Measurements from ENCODE around the gene RALY. TPM values are rescaled to one million over a fixed set of nuclear protein-coding genes. Genes with fewer than 3 reads are reported as not detected.

RALY gene
- total RNA-seq, 2 experiments from 2014 or later = 136 to 163 TPM

DNA sequence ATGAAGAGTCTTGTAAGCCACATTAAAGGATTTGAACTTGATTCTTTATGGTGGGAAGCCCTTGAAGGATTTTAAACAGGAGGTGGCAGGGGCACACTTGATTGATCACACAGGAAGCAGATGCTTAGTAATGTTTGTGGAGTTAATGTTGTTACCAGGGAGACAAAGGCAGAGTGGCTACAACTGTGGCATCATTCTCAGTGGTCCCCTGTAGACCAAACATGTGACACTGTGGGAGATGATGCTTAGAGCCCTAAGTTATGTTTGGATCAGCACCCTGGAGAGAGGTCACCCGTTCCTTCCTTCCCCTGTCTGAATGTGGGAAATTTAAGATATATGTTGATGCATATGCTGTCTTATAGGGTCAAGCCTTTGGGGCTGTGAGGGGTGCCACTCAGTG lies 65.1 kb downstream of the RALY start:
- Histone ChIP-seq H3K4me3 (ENCODE audit: low read depth, low read length, poor library complexity, severe bottlenecking) (no peak overlapping the region), H3K79me2 (ENCODE audit: insufficient read depth, low read depth, low read length) (peaks cover 64% of the 10 kb centered on the region; the same call in 1 of the 2 replicates), H3K4me2 (ENCODE audit: low read length) (peak overlapping the region; percentile 39), H3K9me2 (ENCODE audit: insufficient read depth, low read length) (no peaks in the 10 kb centered on the region), H4K20me1 (ENCODE audit: insufficient read depth, low read length) (peaks cover 8% of the 10 kb centered on the region; the same call in 1 of the 2 replicates), H3K27ac (ENCODE audit: low read depth, low read length, poor library complexity, severe bottlenecking) (no peak overlapping the region), H3K36me3 (ENCODE audit: insufficient read depth, low read length) (peaks cover 55% of the 10 kb centered on the region), H2AFZ (ENCODE audit: low read length) (no peak overlapping the region), H3K9me3 (ENCODE audit: low read length) (no peaks in the 10 kb centered on the region), H3K4me1 (ENCODE audit: insufficient read depth, low read length, poor library complexity, severe bottlenecking) (peaks cover 19% of the 10 kb centered on the region)
- peak; percentile 43 for DNase-seq (ENCODE audit: low spot score)
- TF ChIP-seq EZH2phosphoT487 (IDR thresholded peaks at IDR 0.05; ENCODE audit: borderline replicate concordance, low read depth, low read length) = no peak
- TF ChIP-seq, protein P1, sequence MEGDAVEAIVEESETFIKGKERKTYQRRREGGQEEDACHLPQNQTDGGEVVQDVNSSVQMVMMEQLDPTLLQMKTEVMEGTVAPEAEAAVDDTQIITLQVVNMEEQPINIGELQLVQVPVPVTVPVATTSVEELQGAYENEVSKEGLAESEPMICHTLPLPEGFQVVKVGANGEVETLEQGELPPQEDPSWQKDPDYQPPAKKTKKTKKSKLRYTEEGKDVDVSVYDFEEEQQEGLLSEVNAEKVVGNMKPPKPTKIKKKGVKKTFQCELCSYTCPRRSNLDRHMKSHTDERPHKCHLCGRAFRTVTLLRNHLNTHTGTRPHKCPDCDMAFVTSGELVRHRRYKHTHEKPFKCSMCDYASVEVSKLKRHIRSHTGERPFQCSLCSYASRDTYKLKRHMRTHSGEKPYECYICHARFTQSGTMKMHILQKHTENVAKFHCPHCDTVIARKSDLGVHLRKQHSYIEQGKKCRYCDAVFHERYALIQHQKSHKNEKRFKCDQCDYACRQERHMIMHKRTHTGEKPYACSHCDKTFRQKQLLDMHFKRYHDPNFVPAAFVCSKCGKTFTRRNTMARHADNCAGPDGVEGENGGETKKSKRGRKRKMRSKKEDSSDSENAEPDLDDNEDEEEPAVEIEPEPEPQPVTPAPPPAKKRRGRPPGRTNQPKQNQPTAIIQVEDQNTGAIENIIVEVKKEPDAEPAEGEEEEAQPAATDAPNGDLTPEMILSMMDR (conservative IDR thresholded peaks at IDR 0.05; ENCODE audit: low read length) = no peak
- POLR2A ChIA-PET = interaction anchor here (0.5 kb wide), 1 partner anchor 32 kb away, joined by 3 read pairs; no protein-coding TSS in a partner anchor
- BruUV-seq (replicated peaks) = no TSS peak
- intact Hi-C loops (cut with micrococcal nuclease; ENCODE audit: unreplicated experiment) = no loop called here
- CTCF ChIA-PET (ENCODE audit: unreplicated experiment) = interaction anchor here (1.8 kb wide), 1 partner anchor 10 kb away, joined by 4 read pairs; no protein-coding TSS in a partner anchor

DNA sequence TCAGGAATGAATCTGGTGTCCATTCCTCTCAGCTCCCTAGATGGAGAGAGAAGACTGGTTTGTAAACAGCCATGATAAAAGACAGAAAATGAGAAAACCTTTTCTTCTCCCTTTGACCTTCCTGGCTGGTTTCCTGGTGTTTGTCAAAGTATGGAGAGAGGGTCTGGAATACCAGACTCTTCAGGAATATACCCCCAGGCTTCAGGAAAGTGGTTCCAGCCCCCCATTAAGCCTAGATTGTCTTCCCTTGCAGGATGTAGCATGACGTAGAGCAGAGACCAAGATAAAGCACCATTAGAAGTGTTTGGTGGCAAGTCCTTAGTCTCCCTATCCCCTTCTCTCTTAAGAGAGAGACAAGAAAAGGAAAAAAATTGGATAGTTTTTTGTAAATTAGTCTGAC lies 67.3 kb downstream of the RALY start:
- intact Hi-C loops (cut with micrococcal nuclease; ENCODE audit: unreplicated experiment) = no loop called here
- no peak overlapping the region for H2AFZ ChIP-seq (ENCODE audit: low read length)
- no TSS peak for BruUV-seq (replicated peaks)
- no peak for DNase-seq (ENCODE audit: low spot score)
- H4K20me1 ChIP-seq (ENCODE audit: insufficient read depth, low read length) = peaks cover 8% of the 10 kb centered on the region; the same call in 1 of the 2 replicates
- TF ChIP-seq EZH2phosphoT487 (IDR thresholded peaks at IDR 0.05; ENCODE audit: borderline replicate concordance, low read depth, low read length) = no peak
- TF ChIP-seq, protein P1 (conservative IDR thresholded peaks at IDR 0.05; ENCODE audit: low read length) = no peak
- no peak overlapping the region for H3K4me2 ChIP-seq (ENCODE audit: low read length)
- peaks cover 64% of the 10 kb centered on the region for H3K36me3 ChIP-seq (ENCODE audit: insufficient read depth, low read length)
- no peak overlapping the region for H3K4me3 ChIP-seq (ENCODE audit: low read depth, low read length, poor library complexity, severe bottlenecking)
- no peak overlapping the region for H3K27ac ChIP-seq (ENCODE audit: low read depth, low read length, poor library complexity, severe bottlenecking)
- H3K4me1 ChIP-seq (ENCODE audit: insufficient read depth, low read length, poor library complexity, severe bottlenecking) = peaks cover 19% of the 10 kb centered on the region
- ChIA-PET POLR2A (interaction anchor here (0.6 to 0.7 kb wide), 2 partner anchors 31 to 37 kb away, joined by 3 read pairs; no protein-coding TSS in a partner anchor), CTCF (ENCODE audit: unreplicated experiment) (no interaction called here)
- H3K79me2 ChIP-seq (ENCODE audit: insufficient read depth, low read depth, low read length) = peaks cover 47% of the 10 kb centered on the region; the same call in 1 of the 2 replicates
- no peaks in the 10 kb centered on the region for H3K9me2 ChIP-seq (ENCODE audit: insufficient read depth, low read length)
- no peaks in the 10 kb centered on the region for H3K9me3 ChIP-seq (ENCODE audit: low read length)

DNA sequence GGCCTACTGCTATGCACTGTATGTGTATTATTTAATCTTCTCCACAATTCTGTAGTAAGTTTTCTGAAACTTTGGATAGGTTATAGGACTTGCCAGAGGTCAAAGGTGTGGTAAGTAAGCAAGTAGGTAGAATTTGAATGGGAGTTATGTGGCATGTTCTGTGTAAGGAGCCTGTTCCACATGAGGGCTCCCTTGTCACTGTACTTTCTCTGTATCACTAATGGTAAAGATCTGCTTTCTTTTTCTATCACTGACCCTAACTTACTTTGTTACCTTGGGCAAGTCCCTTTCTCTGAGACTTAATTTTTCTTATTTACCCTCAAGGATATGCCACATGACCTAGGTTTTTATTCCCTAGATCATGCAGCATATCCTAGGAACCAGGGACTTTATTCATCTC lies 68.0 kb downstream of the RALY start:
- no peak overlapping the region for H3K27ac ChIP-seq (ENCODE audit: low read depth, low read length, poor library complexity, severe bottlenecking)
- H3K36me3 ChIP-seq (ENCODE audit: insufficient read depth, low read length) = peaks cover 60% of the 10 kb centered on the region
- intact Hi-C loops (cut with micrococcal nuclease; ENCODE audit: unreplicated experiment) = no loop called here
- CTCF ChIA-PET (ENCODE audit: unreplicated experiment) = no interaction called here
- no peak overlapping the region for H3K4me2 ChIP-seq (ENCODE audit: low read length)
- H2AFZ ChIP-seq (ENCODE audit: low read length) = no peak overlapping the region
- peaks cover 8% of the 10 kb centered on the region; the same call in 1 of the 2 replicates for H4K20me1 ChIP-seq (ENCODE audit: insufficient read depth, low read length)
- no peak overlapping the region for H3K4me3 ChIP-seq (ENCODE audit: low read depth, low read length, poor library complexity, severe bottlenecking)
- H3K79me2 ChIP-seq (ENCODE audit: insufficient read depth, low read depth, low read length) = peaks cover 40% of the 10 kb centered on the region; the same call in 1 of the 2 replicates
- DNase-seq (ENCODE audit: low spot score) = no peak
- peaks cover 19% of the 10 kb centered on the region for H3K4me1 ChIP-seq (ENCODE audit: insufficient read depth, low read length, poor library complexity, severe bottlenecking)
- TF ChIP-seq, protein P1 (conservative IDR thresholded peaks at IDR 0.05; ENCODE audit: low read length) = no peak
- TF ChIP-seq EZH2phosphoT487 (IDR thresholded peaks at IDR 0.05; ENCODE audit: borderline replicate concordance, low read depth, low read length) = no peak
- POLR2A ChIA-PET = no interaction called here
- no peaks in the 10 kb centered on the region for H3K9me3 ChIP-seq (ENCODE audit: low read length)
- H3K9me2 ChIP-seq (ENCODE audit: insufficient read depth, low read length) = no peaks in the 10 kb centered on the region
- no TSS peak for BruUV-seq (replicated peaks)
